ES-I3 (cell line): ENCODE measurements around the gene ANGPTL4.
A peak's percentile ranks its signal among the peaks of the same experiment; 100 is the strongest.

Experiments
- H3K36me3 ChIP-seq: 2 replicates; pipeline ENCODE4 v1.6.1; 2013; ENCODE audit warnings: mild to moderate bottlenecking, low read length, control low read depth, moderate library complexity; ENCODE audit not compliant: insufficient read depth
- H3K4me1 ChIP-seq: 2 replicates; pipeline ENCODE4 v1.6.1; 2013; ENCODE audit warnings: mild to moderate bottlenecking, control low read depth, low read length; ENCODE audit not compliant: insufficient read depth
- H3K9ac ChIP-seq: 2 replicates; pipeline ENCODE4 v1.6.1; 2013; ENCODE audit warnings: low read depth, mild to moderate bottlenecking, low read length, moderate library complexity
- H3K9me3 ChIP-seq: 2 replicates; pipeline ENCODE4 v1.6.1; 2013; ENCODE audit warnings: mild to moderate bottlenecking, low read length, moderate library complexity; ENCODE audit not compliant: control insufficient read depth, insufficient read depth

ANGPTL4 gene

DNA sequence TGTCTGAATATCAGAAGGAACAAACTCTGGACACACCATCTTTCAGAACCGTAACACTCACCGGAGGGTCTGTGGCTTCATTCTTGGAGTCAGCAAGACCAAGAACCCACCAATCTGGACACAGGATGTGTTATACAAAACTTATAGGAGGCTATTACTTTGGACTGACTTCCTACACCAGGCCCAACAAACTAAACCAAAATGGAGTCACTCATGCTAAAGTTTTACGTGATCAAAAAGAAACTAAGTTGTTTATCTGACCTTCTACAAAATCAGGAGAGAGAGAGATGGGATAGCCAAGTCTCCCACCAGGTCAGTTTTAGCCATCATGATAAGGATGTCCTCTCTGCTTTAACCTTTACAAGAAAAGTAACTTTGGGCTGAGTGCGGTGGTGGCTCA, 23.0 kb downstream of the ANGPTL4 start:
- no peaks in the 10 kb centered on the region; the same call in 1 of the 2 replicates for H3K36me3 ChIP-seq
- no peaks in the 10 kb centered on the region; the same call in 1 of the 2 replicates for H3K4me1 ChIP-seq
- no peak overlapping the region for H3K9ac ChIP-seq
- no peaks in the 10 kb centered on the region; the same call in 1 of the 2 replicates for H3K9me3 ChIP-seq

DNA sequence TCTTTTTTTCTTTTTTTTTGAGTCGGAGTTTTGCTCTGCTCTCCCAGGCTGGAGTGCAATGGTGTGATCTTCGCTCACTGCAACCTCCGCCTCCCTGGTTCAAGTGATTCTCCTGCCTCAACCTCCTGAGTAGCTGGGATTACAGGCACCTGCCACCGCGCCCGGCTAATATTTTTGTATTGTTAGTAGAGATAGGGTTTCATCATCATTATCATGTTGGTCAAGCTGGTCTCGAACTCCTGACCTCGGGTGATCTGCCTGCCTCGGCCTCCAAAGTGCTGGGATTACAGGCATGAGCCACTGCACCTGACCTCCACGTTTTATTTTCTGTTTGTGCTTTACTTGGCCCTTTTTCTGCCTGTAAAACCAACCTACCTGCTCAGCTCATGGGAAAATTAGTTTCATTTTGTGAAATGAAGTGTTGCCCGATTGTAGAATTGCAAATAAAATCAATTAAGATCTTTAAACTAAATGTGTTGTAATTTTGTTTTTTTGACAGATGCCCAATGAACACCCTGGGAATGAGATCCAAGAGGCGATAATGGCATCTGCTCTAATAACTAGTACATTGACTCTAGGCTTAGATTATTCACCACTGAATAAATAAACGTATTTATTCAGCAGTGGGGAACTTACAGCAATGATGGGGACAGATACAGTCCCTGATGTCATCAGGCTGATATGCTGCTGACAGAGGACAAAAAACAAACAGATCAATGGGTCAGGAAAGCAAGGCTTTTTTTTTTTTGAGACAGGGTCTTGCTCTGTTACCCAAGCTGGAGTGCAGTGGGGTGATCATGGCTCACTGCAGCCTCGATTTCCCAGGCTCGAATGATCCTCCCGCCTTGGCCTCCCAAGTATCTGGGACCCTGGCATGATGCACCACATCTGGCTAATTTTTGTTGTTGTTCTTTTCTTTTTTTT, 24.0 kb downstream of the ANGPTL4 start:
- Histone ChIP-seq H3K4me1 (no peaks in the 10 kb centered on the region; the same call in 1 of the 2 replicates), H3K36me3 (no peaks in the 10 kb centered on the region; the same call in 1 of the 2 replicates), H3K9me3 (no peaks in the 10 kb centered on the region; the same call in 1 of the 2 replicates), H3K9ac (no peak overlapping the region)

DNA sequence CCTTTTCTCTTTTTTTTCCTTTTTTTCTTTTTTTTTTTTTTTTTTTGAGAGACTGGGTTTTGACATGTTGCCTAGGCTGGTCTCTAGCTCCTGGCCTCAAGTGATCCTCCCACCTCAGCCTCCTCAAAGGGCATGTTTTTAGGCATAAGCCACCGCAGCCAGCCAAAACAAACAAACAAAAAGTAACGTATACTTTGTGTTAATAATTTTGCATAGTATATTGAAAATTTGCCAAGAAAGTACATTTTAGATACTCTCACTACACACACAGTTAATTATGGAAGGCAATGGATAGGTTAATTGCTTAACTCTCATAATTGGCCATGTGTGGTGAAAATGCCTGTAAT, 24.6 kb downstream of the ANGPTL4 start:
- H3K36me3 ChIP-seq = no peaks in the 10 kb centered on the region; the same call in 1 of the 2 replicates
- H3K9ac ChIP-seq = no peak overlapping the region
- no peaks in the 10 kb centered on the region; the same call in 1 of the 2 replicates for H3K4me1 ChIP-seq
- H3K9me3 ChIP-seq = no peaks in the 10 kb centered on the region; the same call in 1 of the 2 replicates

DNA sequence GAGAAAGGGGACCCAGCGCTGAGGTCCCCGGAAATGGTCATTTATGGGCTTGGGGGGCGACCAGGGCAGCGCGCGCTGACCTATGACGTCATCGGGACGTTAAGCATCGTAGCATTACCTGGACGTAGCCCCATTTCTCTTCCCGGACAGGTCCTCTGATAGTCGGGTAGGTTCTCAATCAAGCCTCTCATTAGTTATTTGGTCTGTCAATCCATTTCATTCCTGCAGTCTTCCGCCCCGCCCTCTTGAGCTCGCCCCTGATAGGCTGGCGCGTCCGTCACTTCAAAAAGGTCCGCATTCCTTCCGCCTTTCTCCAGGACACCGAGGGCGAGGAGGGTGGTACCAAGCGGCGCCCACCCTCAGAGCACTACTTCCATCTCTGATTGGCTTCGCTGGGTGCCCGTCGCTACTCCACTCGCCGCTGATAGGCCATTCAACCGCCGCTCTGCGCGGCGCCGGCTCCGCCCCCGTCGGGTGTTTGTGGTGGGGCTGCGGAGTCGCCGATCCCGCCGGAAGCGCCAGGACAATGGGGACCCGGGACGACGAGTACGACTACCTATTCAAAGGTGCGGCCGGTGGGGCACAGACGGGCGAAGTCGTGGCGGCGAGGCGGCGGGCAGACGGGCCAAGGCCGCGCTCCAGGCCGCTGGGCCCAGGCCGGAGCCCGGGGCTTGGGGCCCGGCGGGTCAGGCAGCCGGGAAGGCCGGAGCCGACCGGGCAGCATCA, 26.1 kb downstream of the ANGPTL4 start, which contains the start of gene RAB11B:
Gene RAB11B, plus strand, starts transcription at position 470 of the 726 bp plus-strand sequence. Its CDS starts 57 bp downstream, at position 527.
- peak within 1 kb of the TSS; percentile 99 for H3K9ac ChIP-seq
- H3K36me3 ChIP-seq = no peaks in the 10 kb centered on the region; the same call in 1 of the 2 replicates
- H3K4me1 ChIP-seq = no peaks in the 10 kb centered on the region; the same call in 1 of the 2 replicates
- H3K9me3 ChIP-seq = no peaks in the 10 kb centered on the region; the same call in 1 of the 2 replicates

DNA sequence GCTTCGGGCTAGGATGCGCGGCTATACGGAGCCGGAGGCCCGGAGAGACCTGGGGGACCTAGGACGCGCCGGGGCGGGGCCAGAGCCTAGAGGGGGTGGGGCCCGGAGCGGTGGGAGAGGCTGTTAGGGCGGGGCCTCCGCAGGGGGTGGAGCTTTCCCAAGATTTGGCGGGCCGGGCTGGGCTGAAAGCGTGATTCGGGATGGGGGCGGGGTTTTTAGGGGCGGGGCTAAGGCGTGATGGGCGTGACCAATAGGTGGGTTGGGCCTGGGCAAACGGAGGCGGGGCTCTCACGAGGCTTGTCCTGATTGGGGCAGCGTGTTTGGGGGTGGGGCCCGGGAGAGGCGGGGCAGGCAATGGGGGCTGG, 26.6 kb downstream of the ANGPTL4 start:
- Histone ChIP-seq H3K9me3 (no peaks in the 10 kb centered on the region; the same call in 1 of the 2 replicates), H3K36me3 (no peaks in the 10 kb centered on the region; the same call in 1 of the 2 replicates), H3K4me1 (no peaks in the 10 kb centered on the region; the same call in 1 of the 2 replicates)

DNA sequence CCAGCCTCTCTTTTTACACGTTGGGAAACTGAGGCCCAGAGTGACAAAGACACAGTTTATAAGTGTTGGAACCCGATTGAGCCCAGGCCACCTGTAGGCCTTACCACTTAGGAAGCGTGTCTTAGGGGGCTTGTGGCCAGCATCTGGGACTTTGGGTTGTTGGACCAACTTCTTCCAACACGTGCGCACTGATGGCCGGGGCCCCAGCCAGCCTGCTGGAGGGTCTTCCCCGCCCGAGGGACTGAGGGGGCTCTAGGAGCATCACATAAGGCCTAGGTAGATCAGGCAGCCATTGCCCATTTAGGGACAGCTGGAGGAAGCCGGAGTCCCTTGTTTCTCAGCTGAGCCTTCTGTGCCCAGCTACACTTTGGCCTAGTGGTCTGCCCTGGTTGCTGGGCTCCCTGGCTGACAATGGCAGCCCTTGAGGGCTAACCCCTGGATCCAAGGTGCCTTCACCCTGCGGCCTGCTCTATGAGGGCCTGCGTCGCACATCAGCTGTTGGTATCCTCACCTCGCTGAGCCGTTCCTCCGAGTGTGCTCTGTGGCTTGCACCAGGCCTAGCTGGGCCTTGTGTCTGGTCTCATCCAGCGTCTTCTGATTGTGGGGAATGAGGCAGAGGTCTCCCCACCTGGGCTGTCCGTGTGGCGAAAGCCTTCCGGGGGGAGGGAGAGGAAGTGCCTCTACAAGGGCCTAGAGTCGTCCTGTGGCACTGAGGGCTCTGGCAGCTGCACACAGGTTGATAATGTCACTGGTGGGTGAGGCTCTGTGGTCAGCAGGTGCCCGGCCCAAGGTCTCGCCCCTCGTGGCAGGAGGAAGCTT, 27.5 kb downstream of the ANGPTL4 start:
- H3K4me1 ChIP-seq = no peaks in the 10 kb centered on the region; the same call in 1 of the 2 replicates
- H3K36me3 ChIP-seq = no peaks in the 10 kb centered on the region; the same call in 1 of the 2 replicates
- H3K9me3 ChIP-seq = no peaks in the 10 kb centered on the region
- H3K9ac ChIP-seq = no peak overlapping the region; the same call in 1 of the 2 replicates

More for the DNA sequence above, 26.6 kb downstream of the ANGPTL4 start:
- peak overlapping the region; percentile 99 for H3K9ac ChIP-seq

DNA sequence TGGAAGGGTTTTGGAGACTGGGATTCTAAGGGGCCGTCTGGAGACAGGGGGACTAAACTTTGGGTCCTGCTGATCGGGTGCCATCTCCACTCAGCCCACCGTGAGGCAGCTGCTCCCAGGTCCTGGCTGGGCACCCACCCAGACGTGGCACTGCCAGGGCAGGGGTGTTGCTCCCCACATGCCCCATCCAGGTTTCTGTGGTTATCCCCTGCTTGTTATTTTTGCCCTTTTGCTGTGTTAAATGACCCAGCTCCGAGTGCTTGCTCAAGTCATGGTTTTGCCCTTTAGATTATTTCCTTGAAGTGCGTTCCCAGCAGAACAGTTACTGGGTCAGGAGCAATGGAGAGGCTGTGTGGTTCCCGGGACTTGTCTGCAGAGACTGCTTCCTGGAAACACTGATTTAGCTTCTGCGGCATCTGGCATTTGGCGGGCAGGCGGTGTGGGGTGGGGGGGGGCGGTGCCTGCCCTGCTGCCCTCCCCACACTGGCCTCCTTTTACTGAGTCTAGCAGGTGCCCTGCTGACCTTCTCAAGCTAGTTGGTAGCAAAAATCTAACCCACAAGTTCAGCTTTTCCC, 28.1 kb downstream of the ANGPTL4 start:
- no peak overlapping the region for H3K9ac ChIP-seq
- no peaks in the 10 kb centered on the region for H3K9me3 ChIP-seq
- peaks cover 4% of the 10 kb centered on the region; the same call in 1 of the 2 replicates for H3K4me1 ChIP-seq
- no peaks in the 10 kb centered on the region; the same call in 1 of the 2 replicates for H3K36me3 ChIP-seq

DNA sequence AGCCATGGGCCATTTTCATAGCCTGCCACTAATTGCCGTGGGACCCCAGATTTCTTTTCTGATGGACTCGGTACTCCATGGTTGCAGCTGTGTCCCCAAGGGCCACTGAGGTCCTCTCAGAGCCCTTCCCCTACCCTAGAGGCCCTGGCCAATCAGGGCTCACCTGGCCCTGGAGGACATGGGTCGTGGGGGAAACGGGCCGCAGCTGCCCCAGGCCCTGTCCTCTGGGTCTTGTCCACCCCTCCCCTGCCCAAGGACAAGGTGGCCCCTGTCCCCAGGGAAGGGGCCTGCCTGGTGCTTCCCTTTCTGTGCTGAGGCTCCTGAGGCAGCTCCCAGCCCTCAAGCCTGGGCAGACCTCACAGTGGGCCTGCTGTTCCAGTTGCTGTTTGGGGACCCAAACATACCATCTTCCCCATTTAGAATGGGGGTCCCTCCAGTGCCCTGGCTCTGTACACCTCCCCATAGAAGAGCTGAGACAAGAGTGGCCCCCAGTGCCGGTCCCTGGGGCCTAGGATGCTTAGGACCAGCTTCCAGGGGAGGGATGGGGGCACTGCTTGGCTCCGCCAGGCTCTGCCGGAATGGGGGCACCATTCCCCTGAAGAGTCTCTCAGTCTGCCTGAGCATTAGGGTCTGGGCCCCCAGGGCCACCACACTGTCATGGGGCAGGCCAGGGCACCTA, 29.4 kb downstream of the ANGPTL4 start:
- H3K9ac ChIP-seq = no peak overlapping the region

DNA sequence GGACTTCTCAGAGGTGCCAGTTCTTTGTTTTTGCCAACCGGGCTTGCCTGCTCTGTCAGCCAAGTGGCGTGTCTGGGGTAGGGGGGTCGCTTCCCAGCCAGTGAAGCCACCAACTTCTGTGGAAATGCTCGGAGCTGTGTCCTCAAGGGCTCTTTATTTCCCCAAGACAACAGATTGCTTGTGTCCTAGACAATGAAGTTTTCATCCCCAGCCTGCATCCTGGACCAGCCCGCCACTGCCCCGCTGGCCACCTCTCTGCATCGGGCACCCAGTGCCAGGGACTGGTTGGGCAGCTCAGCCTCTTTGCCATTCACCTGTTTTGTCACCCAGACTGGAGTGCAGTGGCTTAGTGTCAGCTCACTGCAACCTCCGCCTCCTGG, 29.9 kb downstream of the ANGPTL4 start:
- H3K36me3 ChIP-seq = no peaks in the 10 kb centered on the region; the same call in 1 of the 2 replicates
- H3K9me3 ChIP-seq = no peaks in the 10 kb centered on the region
- H3K9ac ChIP-seq = no peak overlapping the region
- H3K4me1 ChIP-seq = peaks cover 17% of the 10 kb centered on the region; the same call in 1 of the 2 replicates

More for the DNA sequence above, 29.4 kb downstream of the ANGPTL4 start:
- Histone ChIP-seq H3K9me3 (no peaks in the 10 kb centered on the region), H3K36me3 (no peaks in the 10 kb centered on the region; the same call in 1 of the 2 replicates), H3K4me1 (peaks cover 16% of the 10 kb centered on the region; the same call in 1 of the 2 replicates)

DNA sequence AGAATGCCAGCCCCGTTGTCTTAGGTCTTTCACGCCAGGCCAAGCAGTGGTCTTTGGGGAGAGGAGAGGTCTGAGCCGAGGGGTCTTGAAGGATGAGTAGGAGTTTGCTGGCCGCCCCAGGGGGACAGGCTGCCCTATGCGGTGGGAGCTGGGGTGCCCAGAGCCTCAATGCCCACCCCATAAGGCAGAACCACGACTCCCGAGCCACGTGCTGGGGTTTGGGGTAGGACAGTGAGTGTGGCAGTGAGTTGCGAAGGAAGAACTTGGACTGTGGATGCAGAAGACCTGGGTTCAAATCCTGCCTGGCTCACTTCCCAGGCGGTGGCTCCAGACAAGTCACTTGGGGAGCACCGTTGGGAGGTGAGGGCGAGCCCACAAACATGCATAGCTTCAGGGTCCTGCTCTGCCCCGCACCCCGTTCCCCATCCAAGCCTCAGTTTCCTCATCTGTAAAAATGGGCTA, 31.7 kb downstream of the ANGPTL4 start:
- Histone ChIP-seq H3K9me3 (no peaks in the 10 kb centered on the region), H3K9ac (no peak overlapping the region), H3K4me1 (peaks cover 17% of the 10 kb centered on the region; the same call in 1 of the 2 replicates), H3K36me3 (no peaks in the 10 kb centered on the region; the same call in 1 of the 2 replicates)

DNA sequence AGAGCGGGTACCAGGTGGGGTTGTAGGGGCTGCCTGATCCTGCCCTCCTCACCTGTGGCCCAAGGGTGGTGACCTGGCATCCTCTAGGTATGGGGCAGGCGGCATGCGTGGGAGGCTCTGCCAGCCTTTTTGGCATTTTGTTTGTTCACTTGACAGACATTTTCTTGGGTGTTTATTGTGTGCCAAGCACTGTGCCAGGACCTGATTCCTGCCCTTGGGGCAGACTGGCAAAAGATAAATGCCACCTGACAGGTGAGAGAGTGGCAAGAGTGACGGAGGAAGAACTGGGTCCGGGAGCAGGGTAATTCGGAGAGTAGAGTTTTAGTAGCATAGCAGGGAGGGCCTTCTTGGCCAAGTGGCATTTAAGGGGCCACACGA, 32.2 kb downstream of the ANGPTL4 start:
- no peak overlapping the region for H3K9ac ChIP-seq

DNA sequence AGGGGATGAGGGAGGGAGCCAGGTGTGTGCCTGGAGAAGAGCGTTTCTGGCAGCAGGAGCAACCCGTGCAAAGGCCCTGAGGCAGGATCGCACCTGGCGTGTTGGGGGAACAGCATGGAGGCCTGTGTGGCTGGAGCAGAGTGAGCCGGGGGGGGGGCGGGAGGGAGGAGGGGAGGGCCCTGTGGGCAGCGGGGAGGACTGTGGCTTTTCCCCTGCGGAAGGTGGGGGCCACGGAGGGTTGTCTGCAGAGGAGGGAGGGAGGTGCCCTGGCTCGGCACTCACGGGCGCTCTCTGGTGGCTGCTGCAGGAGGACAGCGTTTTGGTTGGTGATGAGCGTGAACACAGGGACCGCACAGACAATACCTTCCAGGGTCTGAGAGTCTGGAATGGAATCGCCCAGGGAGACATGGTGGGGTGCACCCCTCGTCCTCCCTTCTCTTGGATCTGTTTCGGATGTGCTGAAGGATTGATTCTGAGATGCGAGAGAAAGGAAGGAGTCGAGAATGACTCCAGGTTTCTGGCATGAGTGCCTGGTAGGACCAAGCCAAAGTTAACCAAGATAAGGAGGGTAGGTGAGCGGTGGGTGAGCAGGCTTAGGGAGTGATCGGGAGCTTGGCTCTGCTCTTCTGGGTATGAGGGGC, 32.7 kb downstream of the ANGPTL4 start:
- Histone ChIP-seq H3K36me3 (no peaks in the 10 kb centered on the region; the same call in 1 of the 2 replicates), H3K4me1 (peaks cover 17% of the 10 kb centered on the region; the same call in 1 of the 2 replicates)

More for the DNA sequence above, 32.2 kb downstream of the ANGPTL4 start:
- Histone ChIP-seq H3K4me1 (peaks cover 17% of the 10 kb centered on the region; the same call in 1 of the 2 replicates), H3K36me3 (no peaks in the 10 kb centered on the region; the same call in 1 of the 2 replicates), H3K9me3 (no peaks in the 10 kb centered on the region)

More for the DNA sequence above, 32.7 kb downstream of the ANGPTL4 start:
- Histone ChIP-seq H3K9ac (no peak overlapping the region), H3K9me3 (no peaks in the 10 kb centered on the region)
